GM19455 (cell line): ENCODE measurements around the gene WDHD1.
"Not testable (repeated sequence)": the region's sequence is repeated elsewhere in the genome, so short reads cannot be mapped to it uniquely, and the experiment has no call there.

Experiments used
- ATAC-seq: cut with Tn5 transposase; IDR thresholded peaks from one replicate; pipeline ENCODE4 v1.9.1; 2021; ENCODE audit not compliant: unreplicated experiment

WDHD1 gene, protein sequence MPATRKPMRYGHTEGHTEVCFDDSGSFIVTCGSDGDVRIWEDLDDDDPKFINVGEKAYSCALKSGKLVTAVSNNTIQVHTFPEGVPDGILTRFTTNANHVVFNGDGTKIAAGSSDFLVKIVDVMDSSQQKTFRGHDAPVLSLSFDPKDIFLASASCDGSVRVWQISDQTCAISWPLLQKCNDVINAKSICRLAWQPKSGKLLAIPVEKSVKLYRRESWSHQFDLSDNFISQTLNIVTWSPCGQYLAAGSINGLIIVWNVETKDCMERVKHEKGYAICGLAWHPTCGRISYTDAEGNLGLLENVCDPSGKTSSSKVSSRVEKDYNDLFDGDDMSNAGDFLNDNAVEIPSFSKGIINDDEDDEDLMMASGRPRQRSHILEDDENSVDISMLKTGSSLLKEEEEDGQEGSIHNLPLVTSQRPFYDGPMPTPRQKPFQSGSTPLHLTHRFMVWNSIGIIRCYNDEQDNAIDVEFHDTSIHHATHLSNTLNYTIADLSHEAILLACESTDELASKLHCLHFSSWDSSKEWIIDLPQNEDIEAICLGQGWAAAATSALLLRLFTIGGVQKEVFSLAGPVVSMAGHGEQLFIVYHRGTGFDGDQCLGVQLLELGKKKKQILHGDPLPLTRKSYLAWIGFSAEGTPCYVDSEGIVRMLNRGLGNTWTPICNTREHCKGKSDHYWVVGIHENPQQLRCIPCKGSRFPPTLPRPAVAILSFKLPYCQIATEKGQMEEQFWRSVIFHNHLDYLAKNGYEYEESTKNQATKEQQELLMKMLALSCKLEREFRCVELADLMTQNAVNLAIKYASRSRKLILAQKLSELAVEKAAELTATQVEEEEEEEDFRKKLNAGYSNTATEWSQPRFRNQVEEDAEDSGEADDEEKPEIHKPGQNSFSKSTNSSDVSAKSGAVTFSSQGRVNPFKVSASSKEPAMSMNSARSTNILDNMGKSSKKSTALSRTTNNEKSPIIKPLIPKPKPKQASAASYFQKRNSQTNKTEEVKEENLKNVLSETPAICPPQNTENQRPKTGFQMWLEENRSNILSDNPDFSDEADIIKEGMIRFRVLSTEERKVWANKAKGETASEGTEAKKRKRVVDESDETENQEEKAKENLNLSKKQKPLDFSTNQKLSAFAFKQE

GRCh38 chr14:55026793-55027561 is at the start of gene WDHD1, which contains the start of gene SOCS4:
WDHD1 (minus strand) TSS chr14:55027099; CDS start chr14:55026787, 312 bp downstream.
SOCS4 (plus strand) TSS chr14:55027236; CDS start chr14:55043042, 15,806 bp downstream.
- peak; percentile 89 for ATAC-seq

GRCh38 chr14:55075628-55076175 is 48.8 kb upstream of the WDHD1 start:
- ATAC-seq = no peak

GRCh38 chr14:55074662-55075061 is 47.8 kb upstream of the WDHD1 start:
- peak; percentile 55 for ATAC-seq

DNA sequence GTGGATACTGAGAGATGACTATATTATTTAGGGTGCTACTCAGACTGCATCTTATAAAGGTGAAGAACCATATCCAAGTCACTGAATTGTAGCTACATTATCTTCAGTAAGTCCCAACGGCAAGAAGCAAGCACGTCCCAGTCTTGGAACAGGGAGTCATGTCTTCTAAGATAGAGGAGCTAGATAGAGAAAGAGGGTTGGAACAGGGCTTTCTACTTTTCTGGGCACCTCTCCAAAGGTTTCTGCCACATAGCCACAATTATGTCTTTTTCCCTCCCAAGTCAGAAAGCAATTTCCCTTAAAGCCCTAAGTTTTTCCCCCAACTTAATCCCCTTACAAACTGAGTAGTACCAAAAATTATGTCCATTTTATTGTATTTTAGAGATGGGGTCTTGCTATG is 47.0 kb upstream of the WDHD1 start:
- no peak for ATAC-seq

DNA sequence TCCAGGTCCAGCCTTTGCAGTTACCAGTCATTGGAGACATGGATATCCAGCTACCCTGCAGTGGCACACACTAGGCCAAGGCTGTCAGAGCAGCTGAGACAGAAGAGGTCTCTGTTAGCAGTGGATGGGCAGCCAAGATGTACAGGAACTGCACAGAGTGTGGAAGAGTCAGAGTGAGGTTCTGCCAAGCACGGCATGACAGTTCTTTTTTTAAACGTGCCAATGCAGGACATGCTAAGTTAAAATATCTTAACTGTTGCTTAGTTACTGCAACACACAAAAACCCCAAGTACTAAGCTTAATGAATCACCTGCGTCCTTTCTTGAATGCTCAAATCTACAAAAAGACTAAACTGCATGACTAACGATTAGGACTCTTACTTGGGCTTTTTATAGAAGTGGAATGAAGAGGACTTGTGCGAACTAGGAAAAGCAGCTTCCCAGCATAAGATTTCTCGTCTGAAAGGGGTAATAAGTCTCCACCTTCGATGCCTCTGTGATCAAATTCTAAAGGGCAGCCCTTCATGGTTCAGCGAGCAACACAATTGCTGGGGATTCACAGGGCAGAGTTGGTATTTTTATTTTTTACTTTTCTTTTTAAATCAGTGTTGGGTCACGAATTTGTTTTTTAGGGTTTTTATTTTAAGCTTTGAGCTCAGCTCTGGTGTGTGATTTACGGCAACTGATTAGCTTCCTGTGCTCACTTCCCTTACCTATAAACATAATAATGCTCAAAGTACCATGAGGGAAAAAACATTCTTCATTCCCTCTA is 45.2 kb upstream of the WDHD1 start:
- ATAC-seq = peak; percentile 37

GRCh38 chr14:55070981-55071411 is 44.1 kb upstream of the WDHD1 start:
- ATAC-seq = no peak

DNA sequence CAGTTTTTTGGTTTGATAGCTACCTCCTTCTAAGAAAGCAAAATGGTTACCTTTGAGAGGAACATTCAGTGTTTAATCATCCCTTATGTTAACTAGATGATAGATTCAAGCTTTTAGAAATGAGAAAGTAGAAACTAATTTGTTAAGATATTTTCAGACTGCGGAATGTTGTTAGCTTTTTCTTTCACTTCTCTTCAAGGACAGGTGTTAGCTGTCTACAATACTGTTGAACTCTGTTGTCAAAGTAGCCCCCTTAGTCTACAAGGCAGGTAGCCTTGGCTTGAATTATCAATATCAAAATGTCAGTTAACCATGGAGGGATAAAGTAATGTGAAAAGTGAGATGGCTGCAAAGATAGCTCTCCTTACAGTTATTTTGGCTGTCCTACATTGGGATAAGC is 39.3 kb upstream of the WDHD1 start:
- no peak for ATAC-seq

DNA sequence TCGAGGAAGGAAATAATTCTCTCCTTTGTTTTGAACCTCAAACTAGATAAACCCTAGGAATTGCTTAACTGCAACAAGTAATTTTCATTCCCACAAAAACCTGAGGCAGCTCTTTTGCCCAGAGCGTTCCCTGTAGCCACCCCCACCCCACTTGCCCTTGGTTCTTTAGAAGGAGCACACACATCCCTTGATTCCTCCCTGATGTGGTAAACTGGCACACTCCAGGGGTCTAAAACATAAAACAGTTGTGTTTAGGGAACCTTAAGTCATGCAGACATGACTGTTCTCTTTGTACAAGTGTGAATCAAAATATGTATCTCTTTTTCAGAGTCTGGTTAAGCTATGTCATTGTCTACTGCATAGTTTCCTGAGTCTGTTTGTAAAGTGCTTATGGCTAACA is 38.5 kb upstream of the WDHD1 start:
- ATAC-seq = no peak

- ATAC-seq = not testable (repeated sequence)
Observed at GRCh38 chr14:55064896-55065295, 38.0 kb upstream of the WDHD1 start.

GRCh38 chr14:55062517-55063351 is 35.8 kb upstream of the WDHD1 start:
- no peak for ATAC-seq

- no peak for ATAC-seq
Observed at GRCh38 chr14:55059333-55059732, 32.4 kb upstream of the WDHD1 start.

GRCh38 chr14:55057919-55058318 is 31.0 kb upstream of the WDHD1 start:
- ATAC-seq = no peak

- ATAC-seq = no peak
Observed at GRCh38 chr14:55054098-55054497, 27.2 kb upstream of the WDHD1 start.

DNA sequence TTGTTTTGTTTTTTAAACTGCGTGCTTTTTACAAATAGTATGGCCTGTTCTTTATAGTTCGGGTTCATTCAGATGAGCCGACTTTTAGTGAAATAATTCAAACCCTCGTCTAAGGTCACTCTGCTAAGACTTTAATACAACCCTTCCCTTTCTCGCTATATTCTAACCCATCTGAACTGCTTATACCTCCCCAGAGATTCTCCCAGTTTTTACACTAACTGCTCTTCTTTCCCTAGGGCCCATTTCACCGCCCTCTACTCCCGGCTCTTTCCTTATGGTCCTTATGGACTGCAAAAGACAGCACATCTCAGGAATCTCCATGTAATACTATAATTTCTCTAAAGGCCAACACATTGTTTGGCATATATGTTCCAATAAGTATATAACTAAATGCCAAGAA is 26.6 kb upstream of the WDHD1 start:
- ATAC-seq = no peak

DNA sequence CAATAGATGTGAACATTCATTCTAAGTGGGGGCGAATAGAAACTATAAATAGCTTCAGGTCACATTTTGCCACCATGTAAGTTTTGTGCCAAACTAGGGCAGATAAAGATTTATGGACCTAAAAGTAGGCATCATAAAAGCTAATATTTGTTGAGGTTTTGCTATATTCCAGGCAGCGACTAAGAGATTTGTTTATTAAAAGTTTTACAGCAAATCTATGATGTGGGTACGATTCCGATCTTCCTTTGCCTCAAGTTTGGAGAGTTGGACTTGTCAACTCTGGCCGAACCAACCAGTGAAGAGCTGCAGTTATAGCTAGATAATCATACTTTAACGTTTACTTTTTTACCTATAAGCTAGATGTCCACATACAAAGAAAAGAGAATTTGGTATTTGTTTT is 26.1 kb upstream of the WDHD1 start:
- no peak for ATAC-seq

GRCh38 chr14:55052269-55052930 is 25.5 kb upstream of the WDHD1 start:
- ATAC-seq = peak; percentile 12

- peak; percentile 90 for ATAC-seq
Observed at GRCh38 chr14:55051423-55052268, 24.7 kb upstream of the WDHD1 start, which contains the start of gene MAPK1IP1L. MAPK1IP1L (plus strand) TSS chr14:55051647; CDS start chr14:55061684, 10,037 bp downstream.
